ENCODE data around the gene HYCC2. TPM values are rescaled to one million over a fixed set of nuclear protein-coding genes. Genes with fewer than 3 reads are reported as not detected.
A peak's percentile ranks its signal among the peaks of the same experiment; 100 is the strongest.
"Not testable (repeated sequence)": the region's sequence is repeated elsewhere in the genome, so short reads cannot be mapped to it uniquely, and the experiment has no call there.

HYCC2 gene
- total RNA-seq (2014; rRNA removed; shearing (Covaris generic)) = 7.0 and 7.3 TPM in 2 replicates

DNA sequence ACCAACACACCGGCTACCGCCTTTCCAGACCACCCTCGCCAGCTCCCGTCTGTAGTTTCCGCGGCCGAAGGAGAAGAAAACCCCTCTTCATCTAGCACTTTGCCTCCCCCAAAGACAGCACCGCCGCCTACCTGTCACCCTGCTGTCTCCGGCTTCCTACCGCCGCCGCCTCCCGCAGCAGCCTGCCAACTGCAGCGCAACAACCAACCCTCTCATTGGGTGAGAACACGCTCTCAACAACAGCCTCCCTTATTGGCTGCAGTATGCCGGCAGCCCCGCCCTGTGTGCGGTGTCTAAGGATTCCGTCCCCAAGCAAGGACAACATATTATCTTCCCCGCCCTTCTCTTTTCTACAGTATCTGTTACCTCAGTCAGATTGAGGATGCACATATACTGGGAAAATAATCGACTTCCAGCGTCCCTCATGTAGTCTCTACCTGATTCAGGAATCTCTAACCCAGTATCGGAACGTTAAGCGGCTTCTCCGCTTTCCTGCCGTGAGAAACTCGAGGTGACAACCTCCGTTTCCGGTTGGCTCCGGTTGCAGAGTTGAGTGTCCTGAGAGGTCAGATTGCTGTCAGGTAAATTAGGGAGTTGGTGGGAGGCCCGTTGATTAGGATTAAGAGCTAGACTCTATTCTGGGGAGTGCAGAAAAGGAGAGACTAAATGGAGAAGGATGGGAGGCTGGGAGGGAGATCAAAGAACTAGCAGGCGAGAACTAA, at the start of gene HYCC2, which contains the start of gene NDUFB3:
HYCC2 (minus strand) TSS at position 193 of the 722 bp plus-strand sequence. CDS start 47,662 bp downstream, outside the sequence.
NDUFB3 (plus strand) TSS at position 523 of the 722 bp plus-strand sequence. CDS start 6,882 bp downstream, outside the sequence.
- DNase-seq (ENCODE audit: low read depth) = peak; percentile 92

- DNase-seq (ENCODE audit: low read depth) = peak; percentile 72
Measured at GRCh38 chr2:201118961-201119854, 47.7 kb upstream of the HYCC2 start.

- DNase-seq (ENCODE audit: low read depth) = peak; percentile 92
Measured at GRCh38 chr2:201118121-201118960, 46.9 kb upstream of the HYCC2 start.

GRCh38 chr2:201117735-201118094, 46.2 kb upstream of the HYCC2 start:
- DNase-seq (ENCODE audit: low read depth) = not testable (repeated sequence)

GRCh38 chr2:201116959-201117734, 45.7 kb upstream of the HYCC2 start:
- peak; percentile 88 for DNase-seq (ENCODE audit: low read depth)

- DNase-seq (ENCODE audit: low read depth) = peak; percentile 83
Measured at GRCh38 chr2:201116115-201116958, 44.9 kb upstream of the HYCC2 start, which contains the start of gene CFLAR. TSS of gene CFLAR (plus strand) at chr2:201116164. CDS start at chr2:201129866, 13,702 bp downstream.

GRCh38 chr2:201114846-201115245, 43.4 kb upstream of the HYCC2 start:
- DNase-seq (ENCODE audit: low read depth) = peak; percentile 25

GRCh38 chr2:201114350-201114749, 42.9 kb upstream of the HYCC2 start:
- no peak for DNase-seq (ENCODE audit: low read depth)

GRCh38 chr2:201111096-201111495, 39.6 kb upstream of the HYCC2 start:
- DNase-seq (ENCODE audit: low read depth) = no peak

DNA sequence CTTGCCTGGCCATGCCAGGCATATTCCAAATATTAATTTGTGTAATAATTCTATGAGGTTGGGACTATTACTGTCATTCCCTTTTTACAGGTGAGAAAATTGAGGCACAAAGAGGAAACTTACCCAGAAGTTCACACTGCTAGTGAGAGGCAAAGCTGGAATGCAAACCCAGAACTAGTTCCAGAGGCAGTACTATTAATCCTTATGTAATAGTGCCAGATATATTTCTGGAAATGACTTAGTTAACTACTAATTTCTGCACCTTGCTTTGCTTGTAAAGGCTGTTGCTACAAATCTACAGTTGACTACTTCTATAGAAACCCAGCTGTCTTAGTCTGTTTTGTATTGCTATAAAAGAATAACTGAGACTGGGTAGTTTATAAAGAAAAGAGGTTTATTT, 39.1 kb upstream of the HYCC2 start:
- DNase-seq (ENCODE audit: low read depth) = no peak

DNA sequence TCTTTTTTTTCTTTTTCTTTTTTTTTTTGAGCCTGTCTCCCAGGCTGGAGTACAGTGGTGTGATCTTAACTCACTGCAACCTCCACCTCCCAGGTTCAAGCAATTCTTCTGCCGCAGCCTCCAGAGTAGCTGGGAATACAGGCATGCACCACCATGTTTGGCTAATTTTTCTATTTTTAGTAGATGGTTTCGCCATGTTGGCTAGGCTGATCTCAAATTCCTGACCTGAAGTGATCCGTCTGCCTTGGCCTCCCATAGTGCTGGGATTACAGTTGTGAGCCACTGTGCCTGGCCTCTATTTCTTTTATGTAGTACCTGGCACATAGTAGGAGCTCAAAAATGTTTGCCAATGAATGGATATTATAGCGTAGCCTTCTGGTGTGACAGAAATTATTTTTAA, 37.7 kb upstream of the HYCC2 start:
- DNase-seq (ENCODE audit: low read depth) = no peak

GRCh38 chr2:201108341-201108740, 36.9 kb upstream of the HYCC2 start:
- DNase-seq (ENCODE audit: low read depth) = no peak

- DNase-seq (ENCODE audit: low read depth) = no peak
Measured at GRCh38 chr2:201107624-201108023, 36.2 kb upstream of the HYCC2 start.

DNA sequence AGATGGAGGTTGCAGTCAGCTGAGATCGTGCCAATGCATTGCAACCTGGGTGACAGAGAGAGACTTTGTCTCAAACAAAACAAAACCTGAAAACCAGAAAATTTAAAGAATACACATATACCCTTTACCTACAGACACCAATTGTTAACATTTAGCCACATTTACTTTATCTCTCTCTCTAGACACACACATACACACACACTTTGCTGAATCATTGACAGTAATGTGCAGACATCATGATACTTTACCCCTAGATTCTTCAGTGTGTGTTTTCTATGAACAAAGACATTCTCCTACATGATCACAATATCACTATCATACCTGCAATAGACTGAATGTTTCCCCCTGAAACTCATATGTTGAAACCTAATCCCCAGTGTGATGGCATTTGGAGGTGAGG, 34.3 kb upstream of the HYCC2 start:
- no peak for DNase-seq (ENCODE audit: low read depth)

DNA sequence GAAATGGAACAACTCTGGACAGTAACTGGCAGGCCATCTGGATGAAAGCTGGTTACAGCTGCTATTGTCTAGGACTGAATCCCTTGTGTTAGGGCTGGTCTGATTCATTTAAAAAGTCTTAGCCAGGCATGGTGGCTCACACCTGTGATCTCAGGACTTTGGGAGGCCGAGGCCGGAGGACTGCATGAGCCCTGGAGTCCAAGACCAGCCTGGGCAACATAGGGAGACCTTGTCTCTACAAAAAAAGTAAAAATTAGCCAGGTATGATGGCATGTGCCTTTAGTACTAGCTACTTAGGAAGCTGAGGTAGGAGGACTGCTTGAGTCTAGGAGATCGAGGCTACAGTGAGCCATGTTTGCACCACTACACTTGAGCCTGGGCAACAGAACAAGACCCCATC, 29.0 kb upstream of the HYCC2 start:
- DNase-seq (ENCODE audit: low read depth) = no peak

DNA sequence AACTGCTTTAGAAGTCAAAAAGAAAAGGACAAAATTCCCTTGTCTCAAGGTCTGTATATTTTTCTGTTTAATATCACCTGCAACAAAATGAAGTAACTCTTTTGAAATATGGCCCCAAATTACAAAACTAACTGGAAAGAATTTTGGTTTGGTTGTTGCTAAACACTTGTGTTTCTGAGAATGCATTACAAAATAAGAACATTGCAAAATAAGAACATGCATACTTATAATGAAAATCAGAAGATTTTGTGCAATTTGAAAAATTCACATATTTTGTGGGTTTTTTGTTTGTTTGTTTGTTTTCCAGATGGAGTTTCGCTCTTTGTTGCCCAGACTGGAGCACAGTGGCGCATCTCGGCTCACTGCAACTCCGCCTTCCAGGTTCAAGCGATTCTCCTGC, 22.1 kb upstream of the HYCC2 start:
- no peak for DNase-seq (ENCODE audit: low read depth)

GRCh38 chr2:201090574-201090973, 19.1 kb upstream of the HYCC2 start:
- no peak for DNase-seq (ENCODE audit: low read depth)

GRCh38 chr2:201084863-201085262, 13.4 kb upstream of the HYCC2 start:
- DNase-seq (ENCODE audit: low read depth) = no peak

- DNase-seq (ENCODE audit: low read depth) = no peak
Measured at GRCh38 chr2:201074996-201075395, 3.5 kb upstream of the HYCC2 start.

- no peak for DNase-seq (ENCODE audit: low read depth)
Measured at GRCh38 chr2:201073071-201073470, 1.6 kb upstream of the HYCC2 start.

Measured in RPMI7951 (cell line).